GM18909 (cell line): ENCODE measurements around the gene HINT1.

ENCODE experiments used
- ATAC-seq: cut with Tn5 transposase; IDR thresholded peaks from one replicate; pipeline ENCODE4 v1.9.1; 2021; ENCODE audit warnings: mild to moderate bottlenecking; ENCODE audit not compliant: unreplicated experiment, poor library complexity

The HINT1 gene

GRCh38 chr5:131114754-131115153 is 50.3 kb downstream of the HINT1 start:
- no peak for ATAC-seq

- ATAC-seq, result no peak
Observed at GRCh38 chr5:131112424-131112823, 52.6 kb downstream of the HINT1 start.

- no peak for ATAC-seq
Observed at GRCh38 chr5:131110256-131110594, 54.8 kb downstream of the HINT1 start.

GRCh38 chr5:131109540-131110255 is 55.4 kb downstream of the HINT1 start:
- ATAC-seq, result peak; percentile 91
